Caco-2 (cell line): ENCODE results near the gene RPS6KA2. TPM values are rescaled to one million over a fixed set of nuclear protein-coding genes. Genes with fewer than 3 reads are reported as not detected.

ENCODE experiments used
- BruUV-seq: library from RNA; stranded (reverse); fragments of 400-500 nt; replicated peaks from 2 replicates; lab custom pipeline; 2021; lab: Mats Ljungman, UMichigan
- CTCF ChIA-PET: fragments of 300-600 bp; sonication (Branson Sonifier 250); formaldehyde crosslinking; loops from one replicate; lab custom pipeline; 2022; ENCODE audit warnings: antibody characterized with exemption; lab: Charles Lee
- POLR2A ChIA-PET: fragments of 300-600 bp; sonication (Branson Sonifier 250); formaldehyde crosslinking; loops from one replicate; lab custom pipeline; 2022; ENCODE audit warnings: antibody characterized with exemption; lab: Charles Lee
- DNase-seq, 2 experiments: peaks; one replicate each; pipeline versions ENCODE4 v3.0.0 to v3.0.0-alpha.2; 2020 to 2022
- H3K27me3 ChIP-seq: replicated peaks from 2 replicates; pipeline ENCODE4 v1.6.0; 2011; ENCODE audit warnings: low read length; ENCODE audit not compliant: control insufficient read depth, insufficient read depth
- H3K36me3 ChIP-seq: 2 replicates; pipeline ENCODE4 v1.5.1; 2011; ENCODE audit warnings: low read length; ENCODE audit not compliant: control insufficient read depth, insufficient read depth
- H3K4me1 ChIP-seq: fragments of 250-450 bp; sonication (Bioruptor Pico); 2 replicates; pipeline ENCODE4 v1.5.1; 2020; ENCODE audit warnings: mild to moderate bottlenecking
- H3K4me3 ChIP-seq: 2 replicates; pipeline ENCODE4 v1.5.1; 2011; ENCODE audit warnings: low read depth, mild to moderate bottlenecking, control low read depth, low read length
- H3K9me3 ChIP-seq: fragments of 250-450 bp; sonication (Bioruptor Pico); 2 replicates; pipeline ENCODE4 v1.5.1; 2020; ENCODE audit warnings: mild to moderate bottlenecking, moderate library complexity
- H3K27ac Mint-ChIP-seq: one replicate; pipeline ENCODE4 v1.8.0; 2022; ENCODE audit warnings: mixed read lengths; ENCODE audit not compliant: unreplicated experiment
- H3K27me3 Mint-ChIP-seq: one replicate; pipeline ENCODE4 v1.8.0; 2022; ENCODE audit warnings: mixed read lengths; ENCODE audit not compliant: insufficient read depth, unreplicated experiment
- H3K36me3 Mint-ChIP-seq: one replicate; pipeline ENCODE4 v1.8.0; 2022; ENCODE audit warnings: mild to moderate bottlenecking, mixed read lengths; ENCODE audit not compliant: insufficient read depth, unreplicated experiment
- H3K4me1 Mint-ChIP-seq: one replicate; pipeline ENCODE4 v1.8.0; 2022; ENCODE audit warnings: low read depth, mixed read lengths; ENCODE audit not compliant: unreplicated experiment
- H3K4me3 Mint-ChIP-seq: one replicate; pipeline ENCODE4 v1.8.0; 2022; ENCODE audit warnings: mild to moderate bottlenecking, moderate library complexity, mixed read lengths; ENCODE audit not compliant: unreplicated experiment
- H3K9me3 Mint-ChIP-seq: one replicate; pipeline ENCODE4 v1.8.0; 2022; ENCODE audit warnings: mixed read lengths; ENCODE audit not compliant: unreplicated experiment
- intact Hi-C: fragments of 100-400 bp; cut with micrococcal nuclease; formaldehyde crosslinking; loops from one replicate; pipeline ENCODE4 v1.10.0; 2022; ENCODE audit not compliant: unreplicated experiment
- total RNA-seq: library from RNA; stranded (reverse); gene quantifications from 2 replicates; pipeline ENCODE4 v1.2.3, GENCODE V29; 2022
- TF ChIP-seq, protein P1 (sequence below), 2 experiments: fragments of 200-600 bp in 1 of 2; IDR thresholded peaks; 1 replicate in 1 of 2; 2 replicates in 1 of 2; pipeline versions ENCODE4 v1.5.1 to v1.8.0; 2011 to 2022; ENCODE audit warnings: antibody characterized with exemption in 1 of 2, control low read depth in 1 of 2, inconsistent platforms in 1 of 2, low read depth in 1 of 2, low read length in 1 of 2, mild to moderate bottlenecking in 1 of 2, moderate library complexity in 1 of 2; ENCODE audit not compliant: insufficient read depth in 1 of 2, severe bottlenecking in 1 of 2, unreplicated experiment in 1 of 2

RPS6KA2 gene
- total RNA-seq, 1 experiment from 2014 or later: 5.6 TPM

DNA sequence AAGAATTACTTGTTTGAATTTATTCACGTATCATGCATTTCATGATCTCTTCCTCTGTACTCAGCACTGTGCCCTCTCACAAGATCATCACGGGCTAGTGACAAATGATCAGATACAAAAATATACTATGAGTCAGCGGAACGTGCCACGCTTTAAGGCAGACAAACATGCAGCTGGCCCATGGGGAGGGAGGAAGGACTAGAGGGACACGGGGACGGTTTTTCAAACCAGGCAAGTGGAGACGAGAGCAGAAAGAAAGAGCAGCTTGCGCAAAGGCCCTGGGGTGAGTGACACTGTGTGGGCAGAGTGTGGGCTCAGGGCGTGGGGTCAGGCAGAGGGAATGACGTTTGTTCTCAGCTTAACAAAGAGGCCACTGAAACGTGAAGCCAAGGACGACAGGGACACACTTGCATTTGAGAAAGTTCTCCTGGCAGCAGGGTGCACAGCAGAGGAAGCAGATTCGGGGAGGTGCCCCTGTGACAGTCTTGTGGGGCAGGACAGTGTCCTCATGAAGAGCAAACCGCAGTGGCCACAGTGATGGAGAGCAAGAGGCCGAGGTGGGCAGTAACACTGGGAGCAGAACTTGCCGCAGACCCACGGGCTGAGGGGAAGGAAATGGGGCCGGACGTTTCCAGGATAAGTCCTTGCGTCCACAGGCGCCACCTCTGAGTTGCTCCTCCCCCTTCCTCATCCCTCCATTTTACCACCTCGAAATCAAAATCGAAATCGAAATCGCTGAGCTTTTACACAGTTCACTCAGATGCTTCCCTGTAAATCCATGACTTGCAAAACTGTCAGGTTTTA lies 6.9 kb upstream of the RPS6KA2 start:
- intact Hi-C loops: no loop called here
- H3K27ac Mint-ChIP-seq: no peak overlapping the region
- H3K4me3 Mint-ChIP-seq: no peak overlapping the region
- Histone ChIP-seq H3K4me3 (no peak overlapping the region), H3K36me3 (no peaks in the 10 kb centered on the region), H3K27me3 (peaks cover 5% of the 10 kb centered on the region), H3K4me1 (0 out of 2 replicates have a peak, but pooled peaks cover 2% of the 10 kb centered on the region), H3K9me3 (no peaks in the 10 kb centered on the region)
- POLR2A ChIA-PET: no interaction called here
- BruUV-seq: no TSS peak
- TF ChIP-seq, protein P1, sequence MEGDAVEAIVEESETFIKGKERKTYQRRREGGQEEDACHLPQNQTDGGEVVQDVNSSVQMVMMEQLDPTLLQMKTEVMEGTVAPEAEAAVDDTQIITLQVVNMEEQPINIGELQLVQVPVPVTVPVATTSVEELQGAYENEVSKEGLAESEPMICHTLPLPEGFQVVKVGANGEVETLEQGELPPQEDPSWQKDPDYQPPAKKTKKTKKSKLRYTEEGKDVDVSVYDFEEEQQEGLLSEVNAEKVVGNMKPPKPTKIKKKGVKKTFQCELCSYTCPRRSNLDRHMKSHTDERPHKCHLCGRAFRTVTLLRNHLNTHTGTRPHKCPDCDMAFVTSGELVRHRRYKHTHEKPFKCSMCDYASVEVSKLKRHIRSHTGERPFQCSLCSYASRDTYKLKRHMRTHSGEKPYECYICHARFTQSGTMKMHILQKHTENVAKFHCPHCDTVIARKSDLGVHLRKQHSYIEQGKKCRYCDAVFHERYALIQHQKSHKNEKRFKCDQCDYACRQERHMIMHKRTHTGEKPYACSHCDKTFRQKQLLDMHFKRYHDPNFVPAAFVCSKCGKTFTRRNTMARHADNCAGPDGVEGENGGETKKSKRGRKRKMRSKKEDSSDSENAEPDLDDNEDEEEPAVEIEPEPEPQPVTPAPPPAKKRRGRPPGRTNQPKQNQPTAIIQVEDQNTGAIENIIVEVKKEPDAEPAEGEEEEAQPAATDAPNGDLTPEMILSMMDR (IDR thresholded peaks at IDR 0.05; ENCODE audit: insufficient read depth in 1 of 2, low read depth in 1 of 2, low read length in 1 of 2, severe bottlenecking in 1 of 2, unreplicated experiment in 1 of 2): no peak
- H3K36me3 Mint-ChIP-seq: peaks cover 7% of the 10 kb centered on the region
- no peak for DNase-seq
- CTCF ChIA-PET: no interaction called here
- H3K27me3 Mint-ChIP-seq: peaks cover 40% of the 10 kb centered on the region
- no peaks in the 10 kb centered on the region for H3K4me1 Mint-ChIP-seq
- peaks cover 8% of the 10 kb centered on the region for H3K9me3 Mint-ChIP-seq

DNA sequence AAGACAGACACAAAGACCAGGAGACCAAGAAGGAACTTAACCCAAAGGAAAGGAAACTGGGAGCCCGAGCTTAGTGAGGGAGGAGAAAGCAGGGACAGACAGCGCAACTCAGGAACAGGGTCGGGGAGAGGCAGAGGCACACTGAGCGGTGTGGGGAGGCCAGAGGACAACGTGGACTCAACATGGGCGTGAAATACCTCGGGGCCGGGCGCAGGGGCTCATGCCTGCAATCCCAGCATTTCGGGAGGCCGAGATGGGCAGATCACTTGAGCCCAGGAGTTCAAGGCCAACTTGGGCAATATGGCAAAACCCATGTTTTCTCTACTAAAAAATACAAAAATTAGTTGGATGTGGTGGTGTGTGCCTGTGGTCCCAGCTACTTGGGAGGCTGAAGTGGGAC lies 5.7 kb upstream of the RPS6KA2 start:
- POLR2A ChIA-PET: no interaction called here
- H3K4me1 ChIP-seq: peaks cover 9% of the 10 kb centered on the region; the same call in 1 of the 2 replicates
- TF ChIP-seq, protein P1 (IDR thresholded peaks at IDR 0.05; ENCODE audit: insufficient read depth in 1 of 2, low read depth in 1 of 2, low read length in 1 of 2, severe bottlenecking in 1 of 2, unreplicated experiment in 1 of 2): no peak
- CTCF ChIA-PET: no interaction called here
- peaks cover 35% of the 10 kb centered on the region for H3K27me3 Mint-ChIP-seq
- H3K9me3 ChIP-seq: no peaks in the 10 kb centered on the region
- no TSS peak for BruUV-seq
- no peak overlapping the region for H3K27ac Mint-ChIP-seq
- peaks cover 13% of the 10 kb centered on the region for H3K36me3 Mint-ChIP-seq
- peaks cover 5% of the 10 kb centered on the region for H3K27me3 ChIP-seq
- intact Hi-C loops: no loop called here
- no peaks in the 10 kb centered on the region for H3K4me1 Mint-ChIP-seq
- no peaks in the 10 kb centered on the region for H3K36me3 ChIP-seq
- no peak overlapping the region for H3K4me3 Mint-ChIP-seq
- no peak for DNase-seq
- peaks cover 8% of the 10 kb centered on the region for H3K9me3 Mint-ChIP-seq
- no peak overlapping the region for H3K4me3 ChIP-seq

DNA sequence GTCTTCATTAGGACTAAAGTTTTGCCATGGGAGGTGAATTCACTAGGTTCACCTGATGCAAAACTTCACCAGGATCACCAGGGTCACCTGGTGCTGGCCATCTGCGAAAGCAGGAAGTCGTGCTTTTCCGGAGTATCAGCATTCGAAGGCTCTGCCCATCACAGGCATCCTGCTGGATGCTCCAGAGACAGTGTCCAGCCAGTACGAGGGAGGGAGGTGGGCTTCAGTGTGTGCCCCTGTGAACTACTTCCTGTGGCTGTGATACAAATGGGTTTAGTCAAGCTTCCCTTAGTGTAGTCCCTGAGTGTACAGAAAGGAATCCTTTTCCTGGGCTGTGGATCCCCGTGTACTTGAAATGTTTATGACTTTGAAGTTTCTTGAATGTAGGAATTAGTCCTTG lies 3.4 kb upstream of the RPS6KA2 start:
- Mint-ChIP-seq H3K27ac (no peak overlapping the region), H3K27me3 (peaks cover 28% of the 10 kb centered on the region), H3K9me3 (peaks cover 8% of the 10 kb centered on the region), H3K4me1 (no peaks in the 10 kb centered on the region), H3K36me3 (peaks cover 21% of the 10 kb centered on the region), H3K4me3 (no peak overlapping the region)
- ChIA-PET POLR2A (no interaction called here), CTCF (no interaction called here)
- no peak overlapping the region for H3K4me3 ChIP-seq
- H3K27me3 ChIP-seq: peaks cover 7% of the 10 kb centered on the region
- TF ChIP-seq, protein P1 (IDR thresholded peaks at IDR 0.05; ENCODE audit: insufficient read depth in 1 of 2, low read depth in 1 of 2, low read length in 1 of 2, severe bottlenecking in 1 of 2, unreplicated experiment in 1 of 2): no peak
- no peak for DNase-seq
- no peaks in the 10 kb centered on the region for H3K9me3 ChIP-seq
- intact Hi-C loops: no loop called here
- peaks cover 14% of the 10 kb centered on the region for H3K4me1 ChIP-seq
- BruUV-seq: no TSS peak
- no peaks in the 10 kb centered on the region for H3K36me3 ChIP-seq
